Neuronal stem cell (in vitro differentiated cells): ENCODE measurements around the gene ZBTB20.
A peak's percentile ranks its signal among the peaks of the same experiment; 100 is the strongest.

Experiments used
- DNase-seq: peaks from one replicate; pipeline ENCODE4 v3.0.0-alpha.2; 2013; ENCODE audit warnings: low spot score
- H2AFZ ChIP-seq: one replicate; pipeline ENCODE4 v1.6.1; 2013; ENCODE audit warnings: mild to moderate bottlenecking, low read length, inconsistent platforms
- H2AK5ac ChIP-seq: 2 replicates; pipeline ENCODE4 v1.6.1; 2013; ENCODE audit warnings: low read depth, mild to moderate bottlenecking, inconsistent platforms, low read length, moderate library complexity, mixed read lengths
- H2BK120ac ChIP-seq: 2 replicates; pipeline ENCODE4 v1.6.1; 2013; ENCODE audit warnings: low read depth, mild to moderate bottlenecking, inconsistent platforms, low read length, moderate library complexity, mixed read lengths
- H2BK12ac ChIP-seq: one replicate; pipeline ENCODE4 v1.6.1; 2013; ENCODE audit warnings: low read length, inconsistent platforms
- H2BK15ac ChIP-seq: 2 replicates; pipeline ENCODE4 v1.6.1; 2013; ENCODE audit warnings: mild to moderate bottlenecking, low read length, inconsistent platforms, mixed read lengths
- H2BK5ac ChIP-seq: one replicate; pipeline ENCODE4 v1.6.1; 2013; ENCODE audit warnings: inconsistent platforms, mild to moderate bottlenecking, low read length, moderate library complexity
- H3K14ac ChIP-seq: one replicate; pipeline ENCODE4 v1.6.1; 2013; ENCODE audit warnings: low read length, inconsistent platforms
- H3K18ac ChIP-seq: 2 replicates; pipeline ENCODE4 v1.6.1; 2013; ENCODE audit warnings: low read length, inconsistent platforms
- H3K23ac ChIP-seq: 2 replicates; pipeline ENCODE4 v1.6.1; 2013; ENCODE audit warnings: low read depth, mild to moderate bottlenecking, mixed read lengths, low read length, inconsistent platforms; ENCODE audit not compliant: poor library complexity
- H3K27ac ChIP-seq: replicated peaks from 3 replicates; pipeline ENCODE4 v1.5.1; 2013; ENCODE audit warnings: low read length, inconsistent platforms
- H3K27me3 ChIP-seq, 3 experiments: 2 replicates each; pipeline ENCODE4 v1.6.1; 2013; ENCODE audit warnings: low read length in 3 of 3, mild to moderate bottlenecking in 2 of 3, inconsistent platforms in 1 of 3, low read depth in 1 of 3, mixed read lengths in 1 of 3, moderate library complexity in 1 of 3; ENCODE audit not compliant: control insufficient read depth in 3 of 3, insufficient read depth in 3 of 3
- H3K36me3 ChIP-seq, 2 donors: replicated peaks in 1 of 2; 2 replicates each; pipeline ENCODE4 v1.6.1; 2013; ENCODE audit warnings: low read length in 2 of 2; ENCODE audit not compliant: control insufficient read depth in 2 of 2, insufficient read depth in 2 of 2
- H3K4ac ChIP-seq: 2 replicates; pipeline ENCODE4 v1.6.1; 2013; ENCODE audit warnings: inconsistent platforms, mild to moderate bottlenecking, low read length, moderate library complexity
- H3K4me1 ChIP-seq, 2 donors: 1 replicate in 1 of 2; 2 replicates in 1 of 2; pipeline ENCODE4 v1.6.1; 2013; ENCODE audit warnings: low read length in 2 of 2, low read depth in 1 of 2; ENCODE audit not compliant: control insufficient read depth in 2 of 2, insufficient read depth in 1 of 2
- H3K4me2 ChIP-seq: one replicate; pipeline ENCODE4 v1.6.1; 2013; ENCODE audit warnings: mild to moderate bottlenecking, low read length, inconsistent platforms; ENCODE audit not compliant: insufficient read depth, poor library complexity, severe bottlenecking
- H3K4me3 ChIP-seq, 2 donors: 2 replicates each; pipeline ENCODE4 v1.5.1; 2013; ENCODE audit warnings: low read length in 2 of 2, mild to moderate bottlenecking in 2 of 2, inconsistent platforms in 1 of 2, moderate library complexity in 1 of 2
- H3K79me1 ChIP-seq: one replicate; pipeline ENCODE4 v1.6.1; 2013; ENCODE audit warnings: low read depth, mild to moderate bottlenecking, inconsistent platforms, low read length, moderate library complexity
- H3K9ac ChIP-seq: one replicate; pipeline ENCODE4 v1.6.1; 2013; ENCODE audit warnings: mild to moderate bottlenecking, low read depth, low read length, inconsistent platforms; ENCODE audit not compliant: poor library complexity
- H3K9me3 ChIP-seq, 2 donors: replicated peaks in 1 of 2; 2 replicates each; pipeline versions ENCODE3 to v1.6.1; 2013; ENCODE audit warnings: low read length in 2 of 2, mild to moderate bottlenecking in 2 of 2, inconsistent platforms in 1 of 2, low read depth in 1 of 2, mixed read lengths in 1 of 2, moderate library complexity in 1 of 2; ENCODE audit not compliant: control insufficient read depth in 2 of 2, insufficient read depth in 1 of 2
- H4K8ac ChIP-seq: one replicate; pipeline ENCODE4 v1.6.1; 2013; ENCODE audit warnings: low read depth, mild to moderate bottlenecking, inconsistent platforms, low read length, moderate library complexity
- H4K91ac ChIP-seq: one replicate; pipeline ENCODE4 v1.6.1; 2013; ENCODE audit warnings: low read length, low read depth, mild to moderate bottlenecking, inconsistent platforms; ENCODE audit not compliant: poor library complexity
- WGBS, 2 donors: extraction: QIAGEN DNeasy Blood & Tissue Kit; methylation state at CpG; one replicate each; pipeline ENCODE4 v1.1.7; 2013; ENCODE audit warnings: missing lambda C conversion rate in 2 of 2, mixed read lengths in 1 of 2; ENCODE audit not compliant: insufficient read length in 2 of 2, insufficient replicate concordance in 1 of 2; ENCODE audit errors: extremely low coverage in 2 of 2; 5-methylcytosine and 5-hydroxymethylcytosine counted together

The ZBTB20 gene

GRCh38 chr3:114350690-114351089 is 796.4 kb downstream of the ZBTB20 start:
- Histone ChIP-seq H2BK12ac (peak overlapping the region; percentile 73), H3K27me3 (no peaks in the 10 kb centered on the region), H4K91ac (peak overlapping the region; percentile 86), H2BK15ac (no peak overlapping the region), H2BK5ac (peak overlapping the region; percentile 42), H2BK120ac (no peak overlapping the region), H3K4me3 (no peak overlapping the region), H3K4me2 (no peak overlapping the region), H2AFZ (no peak overlapping the region), H3K36me3 (peaks cover 0 to 33% of the 10 kb centered on the region in 2 donors), H4K8ac (no peak overlapping the region), H3K79me1 (no peaks in the 10 kb centered on the region), H3K9me3 (peaks cover 3 to 7% of the 10 kb centered on the region in 2 donors), H3K9ac (peak overlapping the region; percentile 3), H3K14ac (peak overlapping the region; percentile 63), H3K4ac (no peak overlapping the region), H3K23ac (no peak overlapping the region), H3K4me1 (peaks cover 3 to 6% of the 10 kb centered on the region in 2 donors), H3K18ac (peak overlapping the region; percentile 53), H3K27ac (no peak overlapping the region), H2AK5ac (peak overlapping the region; percentile 23)
- DNase-seq: no peak
- no CpG with 5 or more reads among the region's 24 CpGs for WGBS, 2 donors

DNA sequence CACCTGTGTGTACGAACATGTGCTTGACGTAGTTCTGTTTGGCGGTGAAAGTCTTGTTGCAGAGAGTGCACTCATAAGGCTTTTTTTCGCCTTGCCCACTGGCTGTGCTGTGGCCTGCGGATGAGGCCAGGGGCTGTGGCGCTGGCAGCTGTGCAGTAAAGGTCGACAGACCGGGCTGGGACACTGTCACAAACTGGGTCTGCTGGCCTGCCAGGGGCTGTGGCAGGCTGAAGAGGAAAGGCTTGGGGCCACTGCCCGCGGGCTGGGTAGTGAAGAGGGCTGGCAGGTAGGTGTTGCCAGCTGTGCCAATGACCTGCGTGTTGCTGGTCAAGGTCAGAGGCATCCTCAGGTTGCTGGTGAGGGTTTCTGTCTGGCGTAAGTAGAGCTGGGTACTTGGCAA is 796.8 kb downstream of the ZBTB20 start:
- WGBS, 2 donors: no CpG with 5 or more reads among the region's 12 CpGs
- H3K9ac ChIP-seq: no peak overlapping the region

DNA sequence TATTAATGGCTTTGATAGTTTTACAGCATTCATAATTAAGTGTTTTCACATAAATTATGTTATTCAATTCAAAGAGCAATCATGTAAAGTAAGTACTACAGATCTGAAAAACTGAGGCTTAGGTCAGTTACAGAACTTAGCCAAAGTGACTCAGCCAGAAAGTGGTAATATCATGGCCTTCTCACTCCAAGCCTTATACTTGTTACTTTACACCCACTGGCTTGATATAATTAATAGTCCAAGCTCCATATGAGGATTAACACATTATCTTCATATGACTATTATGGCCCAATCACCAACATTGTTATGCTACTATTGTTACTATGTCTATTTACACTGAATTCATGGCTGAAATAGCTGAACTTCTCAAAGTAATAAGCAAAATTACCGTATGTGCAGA is 802.6 kb downstream of the ZBTB20 start:
- DNase-seq: no peak
- no peak overlapping the region for H3K4me2 ChIP-seq
- no CpG with 5 or more reads among the region's 1 CpG for WGBS, 2 donors
- no peak overlapping the region for H2BK5ac ChIP-seq
- no peak overlapping the region for H3K9ac ChIP-seq
- peaks cover 0 to 13% of the 10 kb centered on the region in 2 donors for H3K36me3 ChIP-seq
- no peak overlapping the region for H2BK15ac ChIP-seq
- no peak overlapping the region for H2AK5ac ChIP-seq
- no peak overlapping the region for H3K27ac ChIP-seq
- H2BK120ac ChIP-seq: no peak overlapping the region
- no peak overlapping the region for H3K4ac ChIP-seq
- H3K23ac ChIP-seq: no peak overlapping the region
- H4K91ac ChIP-seq: no peak overlapping the region
- no peak overlapping the region for H4K8ac ChIP-seq
- no peak overlapping the region for H2BK12ac ChIP-seq
- H3K79me1 ChIP-seq: no peaks in the 10 kb centered on the region
- H3K27me3 ChIP-seq: no peaks in the 10 kb centered on the region
- H3K14ac ChIP-seq: no peak overlapping the region
- H3K4me3 ChIP-seq: no peak overlapping the region
- H3K9me3 ChIP-seq: peaks cover 0 to 3% of the 10 kb centered on the region in 2 donors
- peaks cover 0 to 2% of the 10 kb centered on the region in 2 donors for H3K4me1 ChIP-seq
- no peak overlapping the region for H2AFZ ChIP-seq
- H3K18ac ChIP-seq: no peak overlapping the region

More for the DNA sequence above, 796.8 kb downstream of the ZBTB20 start:
- Histone ChIP-seq H4K91ac (peak overlapping the region; percentile 86), H2AFZ (no peak overlapping the region), H3K27me3 (no peaks in the 10 kb centered on the region), H3K14ac (no peak overlapping the region), H2BK12ac (no peak overlapping the region), H3K79me1 (no peaks in the 10 kb centered on the region), H2BK5ac (no peak overlapping the region), H3K4me2 (no peak overlapping the region), H3K9me3 (peaks cover 3 to 7% of the 10 kb centered on the region in 2 donors), H3K23ac (no peak overlapping the region), H3K4me1 (peaks cover 2 to 4% of the 10 kb centered on the region in 2 donors), H2AK5ac (peak overlapping the region; percentile 23), H2BK15ac (no peak overlapping the region), H3K36me3 (peaks cover 0 to 33% of the 10 kb centered on the region in 2 donors), H4K8ac (no peak overlapping the region), H3K18ac (peak overlapping the region; percentile 23), H3K27ac (no peak overlapping the region), H3K4ac (no peak overlapping the region), H2BK120ac (no peak overlapping the region), H3K4me3 (no peak overlapping the region)
- no peak for DNase-seq

- H2AFZ ChIP-seq: no peak overlapping the region
- WGBS, 2 donors: no CpG with 5 or more reads among the region's 19 CpGs
- no peak overlapping the region for H2BK12ac ChIP-seq
- H3K23ac ChIP-seq: no peak overlapping the region
- H3K4me3 ChIP-seq: no peak overlapping the region
- no peak overlapping the region for H2BK5ac ChIP-seq
- no peak overlapping the region for H3K14ac ChIP-seq
- H3K36me3 ChIP-seq: peaks cover 1 to 13% of the 10 kb centered on the region in 2 donors
- no peak overlapping the region for H3K4me2 ChIP-seq
- no peak for DNase-seq
- no peak overlapping the region for H4K8ac ChIP-seq
- peaks cover 0 to 3% of the 10 kb centered on the region in 2 donors for H3K9me3 ChIP-seq
- no peak overlapping the region for H2BK15ac ChIP-seq
- H4K91ac ChIP-seq: no peak overlapping the region
- no peak overlapping the region for H3K18ac ChIP-seq
- no peak overlapping the region for H3K4ac ChIP-seq
- H2AK5ac ChIP-seq: no peak overlapping the region
- no peak overlapping the region for H3K9ac ChIP-seq
- no peak overlapping the region for H3K27ac ChIP-seq
- H3K79me1 ChIP-seq: no peaks in the 10 kb centered on the region
- no peak overlapping the region for H2BK120ac ChIP-seq
- H3K4me1 ChIP-seq: peaks cover 0 to 2% of the 10 kb centered on the region in 2 donors
- H3K27me3 ChIP-seq: no peaks in the 10 kb centered on the region
Observed at GRCh38 chr3:114338651-114339357, 808.3 kb downstream of the ZBTB20 start.
